Sigmoid colon (tissue), 7 donors: ENCODE measurements around the gene WNT7A. TPM values are rescaled to one million over a fixed set of nuclear protein-coding genes. Genes with fewer than 3 reads are reported as not detected.

Experiments used
- DNase-seq: peaks from one replicate; pipeline ENCODE4 v3.0.0-alpha.2; 2019
- H3K27ac ChIP-seq, 4 donors: fragments of 200-600 bp; sonication (generic); one replicate each; pipeline ENCODE4 v1.5.1; 2016 to 2019; ENCODE audit warnings: mild to moderate bottlenecking in 1 of 4
- H3K27me3 ChIP-seq, 3 donors: fragments of 200-600 bp; sonication (generic); one replicate each; pipeline ENCODE4 v1.5.1; 2019; ENCODE audit warnings: mild to moderate bottlenecking in 1 of 3
- H3K36me3 ChIP-seq, 4 donors: fragments of 200-600 bp; sonication (generic); one replicate each; pipeline ENCODE4 v1.5.1; 2016 to 2019
- H3K4me1 ChIP-seq, 4 donors: fragments of 200-600 bp; sonication (generic); one replicate each; pipeline ENCODE4 v1.5.1; 2017 to 2019
- H3K4me3 ChIP-seq, 4 donors: fragments of 200-600 bp; sonication (generic); one replicate each; pipeline ENCODE4 v1.5.1; 2017 to 2019; ENCODE audit warnings: mild to moderate bottlenecking in 2 of 4, moderate library complexity in 1 of 4
- H3K9me3 ChIP-seq, 4 donors: fragments of 200-600 bp in 3 of 4; sonication (generic) in 3 of 4; one replicate each; pipeline versions ENCODE4 v1.5.1 to v1.6.1; 2013 to 2019
- CTCF ChIP-seq, 4 experiments: fragments of 450-650 bp in 3 of 4; fragments of 200-600 bp in 1 of 4; IDR thresholded peaks; one replicate each; pipeline ENCODE4 v1.5.1; 2016 to 2019; ENCODE audit warnings: antibody characterized with exemption in 4 of 4, mild to moderate bottlenecking in 3 of 4, moderate library complexity in 2 of 4
- EP300 ChIP-seq, 4 donors: sonication (generic); formaldehyde crosslinking; IDR thresholded peaks; one replicate each; pipeline ENCODE4 v1.6.1; 2017; ENCODE audit warnings: antibody characterized with exemption in 4 of 4
- POLR2A ChIP-seq, 2 donors: fragments of 450-650 bp; IDR thresholded peaks; one replicate each; pipeline ENCODE4 v1.6.1; 2016; ENCODE audit warnings: antibody characterized with exemption in 2 of 2, mild to moderate bottlenecking in 2 of 2, moderate library complexity in 2 of 2
- POLR2AphosphoS5 ChIP-seq, 4 donors: sonication (generic); formaldehyde crosslinking; IDR thresholded peaks; one replicate each; pipeline ENCODE4 v1.6.1; 2017; ENCODE audit warnings: antibody characterized with exemption in 4 of 4
- WGBS, 2 donors: extraction: QIAGEN DNeasy Blood & Tissue Kit; methylation state at CpG; one replicate each; pipeline ENCODE4 v1.1.7; 2013; 5-methylcytosine and 5-hydroxymethylcytosine counted together
- intact Hi-C: fragments of 100-400 bp; cut with DNase I; formaldehyde crosslinking; loops from one replicate; pipeline ENCODE4 v1.15.1; 2023
- polyA plus RNA-seq, 3 donors: library from polyadenylated mRNA; stranded (reverse); fragments of 200-250 nt; gene quantifications; one replicate each; pipeline ENCODE4 v1.2.3, GENCODE V29; 2013
- total RNA-seq, 4 donors: library from RNA; depleted of rRNA; stranded (reverse); fragments of >200 nt; gene quantifications; one replicate each; pipeline ENCODE4 v1.1.0, GENCODE V29; 2016
- donor health status: healthy with polysubstance abuse.
- donor health status: Bipolar disorder and iron deficiency.
- donor health status: healthy.

The WNT7A gene
- total and polyA plus RNA-seq, 7 donors: 0.03 TPM; not detected in 6

DNA sequence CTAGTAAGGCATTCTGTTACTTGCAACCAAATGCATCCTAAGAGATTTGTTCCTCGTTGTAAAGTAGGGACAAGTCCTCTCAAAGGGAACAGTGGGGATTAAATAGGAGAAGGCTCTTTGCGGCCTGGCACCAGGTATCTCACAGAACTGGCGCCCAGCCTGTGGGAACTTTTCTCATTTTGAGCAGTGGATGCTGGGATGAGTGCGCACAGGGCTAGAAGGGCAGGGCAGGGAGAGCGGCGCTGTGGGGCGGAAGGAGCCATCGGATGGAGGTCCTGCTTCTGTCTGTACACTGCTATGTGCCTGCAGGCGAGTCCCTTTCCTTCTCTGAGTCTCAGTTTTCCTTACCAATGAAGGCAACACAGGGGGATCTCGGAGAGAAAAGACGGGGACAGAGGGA is 50.6 kb downstream of the WNT7A start:
- intact Hi-C loops: no loop called here
- Histone ChIP-seq H3K27me3 (peaks cover 0 to 17% (median 0%) of the 10 kb centered on the region in 3 donors), H3K9me3 (no peaks in the 10 kb centered on the region), H3K4me1 (no peaks in the 10 kb centered on the region), H3K36me3 (no peaks in the 10 kb centered on the region), H3K27ac (no peak overlapping the region), H3K4me3 (no peak overlapping the region)
- TF ChIP-seq EP300 (IDR thresholded peaks at IDR 0.05) (no peak), POLR2A (IDR thresholded peaks at IDR 0.05) (no peak), CTCF (IDR thresholded peaks at IDR 0.05) (no peak), POLR2AphosphoS5 (IDR thresholded peaks at IDR 0.05) (no peak)
- peak; percentile 54 for DNase-seq
- WGBS, 2 donors: 79 to 88% methylated on average over 11 of the region's 11 CpGs

DNA sequence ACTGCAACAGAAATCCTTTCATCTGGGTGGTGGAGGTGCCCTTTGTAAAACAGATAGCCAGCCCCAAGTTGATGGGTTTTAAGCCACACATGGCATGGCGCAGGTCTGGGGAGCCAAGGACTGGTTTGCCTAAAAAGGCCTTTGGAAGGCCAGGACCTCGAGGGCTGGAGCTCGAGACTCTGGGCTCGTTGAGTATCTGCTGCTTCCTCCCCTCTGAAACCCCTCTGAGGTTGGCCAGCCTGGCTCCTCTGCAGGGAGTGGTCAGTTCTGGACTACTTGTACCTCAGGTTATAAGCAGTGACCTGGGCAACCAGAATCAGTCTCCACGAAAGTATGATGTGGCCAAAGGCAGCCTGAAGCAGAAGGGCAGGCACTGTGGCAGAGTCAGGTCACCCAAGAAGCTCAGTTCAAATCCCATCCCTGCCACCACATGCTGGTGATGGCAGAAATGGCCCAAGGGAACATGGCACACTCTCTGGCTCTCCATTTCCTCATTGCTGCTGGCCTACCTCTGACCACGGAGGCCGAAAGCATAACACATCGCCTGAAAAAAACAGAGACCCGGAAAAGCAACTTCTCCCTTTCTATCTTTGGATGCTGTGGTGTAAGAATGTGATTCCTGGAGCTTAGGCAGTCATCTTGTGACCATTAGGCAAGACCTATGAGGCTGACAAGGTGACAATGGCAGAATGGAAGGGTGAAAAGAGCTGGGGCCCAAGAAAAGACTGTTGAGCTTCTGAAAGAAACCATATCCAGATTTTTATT is 51.2 kb downstream of the WNT7A start:
- H3K27me3 ChIP-seq: peaks cover 0 to 10% (median 0%) of the 10 kb centered on the region in 3 donors
- H3K4me1 ChIP-seq: no peaks in the 10 kb centered on the region
- H3K9me3 ChIP-seq: no peaks in the 10 kb centered on the region
- no peak for TF ChIP-seq POLR2A (IDR thresholded peaks at IDR 0.05)
- TF ChIP-seq POLR2AphosphoS5 (IDR thresholded peaks at IDR 0.05): no peak
- no peak for TF ChIP-seq CTCF (IDR thresholded peaks at IDR 0.05)
- no peak for TF ChIP-seq EP300 (IDR thresholded peaks at IDR 0.05)
- H3K27ac ChIP-seq: no peak overlapping the region
- no peaks in the 10 kb centered on the region for H3K36me3 ChIP-seq
- WGBS, 2 donors: 81 to 83% methylated on average over 9 of the region's 9 CpGs
- no peak for DNase-seq
- no peak overlapping the region for H3K4me3 ChIP-seq
- intact Hi-C loops: no loop called here

DNA sequence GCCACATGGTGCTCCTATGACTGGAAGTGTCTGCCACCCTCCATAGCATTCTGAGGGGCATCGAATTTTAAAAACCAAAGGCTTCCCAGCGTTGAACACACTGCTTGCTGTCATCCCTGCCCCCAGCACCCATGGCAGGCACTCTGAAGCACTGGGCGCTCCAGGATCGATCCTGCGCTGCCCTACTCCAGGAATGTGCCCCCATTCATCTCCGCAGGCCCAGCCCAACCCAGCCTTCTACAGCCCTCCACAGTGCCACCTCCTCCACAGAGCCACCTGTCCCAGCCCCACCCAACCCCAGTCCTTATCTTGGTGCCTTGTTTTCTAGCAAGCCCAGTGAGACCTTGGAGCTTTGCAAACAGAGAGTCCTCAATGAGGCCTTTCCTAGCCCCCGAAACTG is 52.2 kb downstream of the WNT7A start:
- TF ChIP-seq POLR2AphosphoS5 (IDR thresholded peaks at IDR 0.05) (no peak), CTCF (IDR thresholded peaks at IDR 0.05) (no peak), POLR2A (IDR thresholded peaks at IDR 0.05) (no peak), EP300 (IDR thresholded peaks at IDR 0.05) (no peak)
- H3K4me1 ChIP-seq: no peaks in the 10 kb centered on the region
- no peaks in the 10 kb centered on the region for H3K9me3 ChIP-seq
- peak; percentile 35 for DNase-seq
- H3K4me3 ChIP-seq: no peak overlapping the region
- intact Hi-C loops: no loop called here
- H3K27me3 ChIP-seq: peaks cover 0 to under 1% (median 0%) of the 10 kb centered on the region in 3 donors
- H3K27ac ChIP-seq: no peak overlapping the region
- 65 to 80% methylated on average over 7 of the region's 7 CpGs for WGBS, 2 donors
- no peaks in the 10 kb centered on the region for H3K36me3 ChIP-seq

DNA sequence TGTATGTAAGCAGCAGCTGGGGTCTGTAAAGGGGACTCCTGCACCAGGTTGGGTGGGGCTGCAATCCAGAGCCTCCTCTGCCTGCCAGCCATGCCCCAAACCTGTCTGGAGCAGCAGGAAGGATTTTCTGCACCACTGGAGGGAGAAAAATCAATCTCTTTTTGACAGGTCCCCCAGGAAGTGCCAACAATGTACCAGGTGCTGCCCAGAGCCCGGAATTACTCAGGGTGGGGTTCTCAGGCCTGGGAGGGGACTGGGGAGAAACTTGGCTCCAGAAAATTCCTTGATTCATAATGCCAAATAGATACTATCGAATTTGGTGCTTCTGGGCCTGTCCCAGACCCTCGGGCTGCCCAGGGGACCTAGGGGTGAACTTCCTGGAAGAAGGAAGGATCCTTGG is 52.6 kb downstream of the WNT7A start:
- Histone ChIP-seq H3K27me3 (no peaks in the 10 kb centered on the region), H3K4me1 (no peaks in the 10 kb centered on the region), H3K36me3 (no peaks in the 10 kb centered on the region), H3K4me3 (no peak overlapping the region), H3K9me3 (no peaks in the 10 kb centered on the region), H3K27ac (no peak overlapping the region)
- intact Hi-C loops: no loop called here
- WGBS, 2 donors: 40 to 66% methylated on average over 3 of the region's 3 CpGs
- peak; percentile 39 for DNase-seq
- no peak for TF ChIP-seq POLR2A (IDR thresholded peaks at IDR 0.05)
- TF ChIP-seq CTCF (IDR thresholded peaks at IDR 0.05): no peak
- no peak for TF ChIP-seq POLR2AphosphoS5 (IDR thresholded peaks at IDR 0.05)

- H3K27me3 ChIP-seq: no peaks in the 10 kb centered on the region
- no peak for DNase-seq
- intact Hi-C loops: no loop called here
- H3K9me3 ChIP-seq: no peaks in the 10 kb centered on the region
- TF ChIP-seq EP300 (IDR thresholded peaks at IDR 0.05) (no peak), POLR2AphosphoS5 (IDR thresholded peaks at IDR 0.05) (no peak), CTCF (IDR thresholded peaks at IDR 0.05) (no peak), POLR2A (IDR thresholded peaks at IDR 0.05) (no peak)
- H3K36me3 ChIP-seq: no peaks in the 10 kb centered on the region
- no peak overlapping the region for H3K4me3 ChIP-seq
- H3K4me1 ChIP-seq: no peaks in the 10 kb centered on the region
- H3K27ac ChIP-seq: no peak overlapping the region
These were observed 53.2 kb downstream of the WNT7A start for GRCh38 chr3:13826672-13827071.
